ENCODE data around the gene ZNF549.

DNA sequence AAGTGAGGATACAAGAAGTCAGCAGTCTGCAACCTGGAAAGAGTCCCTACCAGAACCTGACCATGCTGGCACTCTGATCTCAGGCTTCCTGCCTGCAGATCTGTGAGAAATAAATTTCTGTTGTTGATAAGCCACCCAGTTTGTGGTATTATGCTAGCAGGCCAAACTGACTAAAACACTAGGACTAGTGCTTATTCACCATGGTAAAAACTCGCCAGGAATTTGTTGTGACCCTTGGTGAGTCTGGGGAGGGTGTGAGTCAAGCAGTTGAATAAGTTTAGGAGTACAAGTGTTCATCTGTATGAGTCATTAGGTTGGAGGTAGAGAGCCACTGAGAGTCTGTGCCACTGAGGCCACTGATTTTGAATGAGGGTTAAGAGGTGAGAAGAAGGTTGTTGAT lies 60.4 kb downstream of the ZNF549 start:
- TF ChIP-seq, protein P1, sequence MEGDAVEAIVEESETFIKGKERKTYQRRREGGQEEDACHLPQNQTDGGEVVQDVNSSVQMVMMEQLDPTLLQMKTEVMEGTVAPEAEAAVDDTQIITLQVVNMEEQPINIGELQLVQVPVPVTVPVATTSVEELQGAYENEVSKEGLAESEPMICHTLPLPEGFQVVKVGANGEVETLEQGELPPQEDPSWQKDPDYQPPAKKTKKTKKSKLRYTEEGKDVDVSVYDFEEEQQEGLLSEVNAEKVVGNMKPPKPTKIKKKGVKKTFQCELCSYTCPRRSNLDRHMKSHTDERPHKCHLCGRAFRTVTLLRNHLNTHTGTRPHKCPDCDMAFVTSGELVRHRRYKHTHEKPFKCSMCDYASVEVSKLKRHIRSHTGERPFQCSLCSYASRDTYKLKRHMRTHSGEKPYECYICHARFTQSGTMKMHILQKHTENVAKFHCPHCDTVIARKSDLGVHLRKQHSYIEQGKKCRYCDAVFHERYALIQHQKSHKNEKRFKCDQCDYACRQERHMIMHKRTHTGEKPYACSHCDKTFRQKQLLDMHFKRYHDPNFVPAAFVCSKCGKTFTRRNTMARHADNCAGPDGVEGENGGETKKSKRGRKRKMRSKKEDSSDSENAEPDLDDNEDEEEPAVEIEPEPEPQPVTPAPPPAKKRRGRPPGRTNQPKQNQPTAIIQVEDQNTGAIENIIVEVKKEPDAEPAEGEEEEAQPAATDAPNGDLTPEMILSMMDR (IDR thresholded peaks at IDR 0.05): no peak
- no peak for TF ChIP-seq POLR2A (IDR thresholded peaks at IDR 0.05)

Measured in heart left ventricle (tissue), 13 donors.